Neural progenitor cell (in vitro differentiated cells): ENCODE results near the gene CLEC11A.
A peak's percentile ranks its signal among the peaks of the same experiment; 100 is the strongest.

Experiments
- EZH2 ChIP-seq: fragments of 200-600 bp; sonication (generic); IDR thresholded peaks from 2 replicates; pipeline ENCODE4 v1.6.1; 2017; ENCODE audit warnings: antibody characterized with exemption, mild to moderate bottlenecking, moderate library complexity
- TF ChIP-seq, protein P1 (sequence below): fragments of 200-600 bp; sonication (generic); IDR thresholded peaks from 2 replicates; pipeline ENCODE4 v1.5.1; 2017; ENCODE audit warnings: antibody characterized with exemption, mild to moderate bottlenecking

DNA sequence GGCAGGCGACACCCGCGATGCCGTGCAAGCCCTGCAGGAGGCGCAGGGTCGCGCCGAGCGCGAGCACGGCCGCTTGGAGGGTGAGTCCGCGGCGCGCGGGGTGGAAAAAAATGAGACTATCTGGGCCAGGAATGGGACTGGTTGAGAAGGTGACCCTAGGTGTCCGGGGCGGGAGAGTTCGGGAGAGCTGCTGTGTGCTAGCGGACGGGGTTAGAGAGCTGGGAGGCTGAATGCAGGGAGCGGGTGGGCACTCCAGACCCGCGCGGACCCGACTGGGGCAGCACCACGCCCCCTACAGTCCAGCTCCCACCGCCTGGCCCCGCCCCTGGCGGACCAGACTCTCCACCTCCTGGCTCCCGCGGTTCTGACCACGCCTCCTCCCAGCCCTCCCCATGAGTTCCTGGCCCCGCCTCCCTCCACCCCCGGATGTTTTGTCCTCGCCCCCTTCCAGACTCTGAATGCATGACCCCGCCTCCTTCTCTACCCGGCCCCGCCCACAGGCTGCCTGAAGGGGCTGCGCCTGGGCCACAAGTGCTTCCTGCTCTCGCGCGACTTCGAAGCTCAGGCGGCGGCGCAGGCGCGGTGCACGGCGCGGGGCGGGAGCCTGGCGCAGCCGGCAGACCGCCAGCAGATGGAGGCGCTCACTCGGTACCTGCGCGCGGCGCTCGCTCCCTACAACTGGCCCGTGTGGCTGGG is 1.5 kb downstream of the CLEC11A start:
- TF ChIP-seq, protein P1, sequence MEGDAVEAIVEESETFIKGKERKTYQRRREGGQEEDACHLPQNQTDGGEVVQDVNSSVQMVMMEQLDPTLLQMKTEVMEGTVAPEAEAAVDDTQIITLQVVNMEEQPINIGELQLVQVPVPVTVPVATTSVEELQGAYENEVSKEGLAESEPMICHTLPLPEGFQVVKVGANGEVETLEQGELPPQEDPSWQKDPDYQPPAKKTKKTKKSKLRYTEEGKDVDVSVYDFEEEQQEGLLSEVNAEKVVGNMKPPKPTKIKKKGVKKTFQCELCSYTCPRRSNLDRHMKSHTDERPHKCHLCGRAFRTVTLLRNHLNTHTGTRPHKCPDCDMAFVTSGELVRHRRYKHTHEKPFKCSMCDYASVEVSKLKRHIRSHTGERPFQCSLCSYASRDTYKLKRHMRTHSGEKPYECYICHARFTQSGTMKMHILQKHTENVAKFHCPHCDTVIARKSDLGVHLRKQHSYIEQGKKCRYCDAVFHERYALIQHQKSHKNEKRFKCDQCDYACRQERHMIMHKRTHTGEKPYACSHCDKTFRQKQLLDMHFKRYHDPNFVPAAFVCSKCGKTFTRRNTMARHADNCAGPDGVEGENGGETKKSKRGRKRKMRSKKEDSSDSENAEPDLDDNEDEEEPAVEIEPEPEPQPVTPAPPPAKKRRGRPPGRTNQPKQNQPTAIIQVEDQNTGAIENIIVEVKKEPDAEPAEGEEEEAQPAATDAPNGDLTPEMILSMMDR = peak; percentile 74
- TF ChIP-seq EZH2 = no peak
